ENCODE results near the gene SZT2. TPM values are rescaled to one million over a fixed set of nuclear protein-coding genes. Genes with fewer than 3 reads are reported as not detected.

SZT2 gene
- total RNA-seq, 1 experiment from 2014 or later: 27.9 TPM

DNA sequence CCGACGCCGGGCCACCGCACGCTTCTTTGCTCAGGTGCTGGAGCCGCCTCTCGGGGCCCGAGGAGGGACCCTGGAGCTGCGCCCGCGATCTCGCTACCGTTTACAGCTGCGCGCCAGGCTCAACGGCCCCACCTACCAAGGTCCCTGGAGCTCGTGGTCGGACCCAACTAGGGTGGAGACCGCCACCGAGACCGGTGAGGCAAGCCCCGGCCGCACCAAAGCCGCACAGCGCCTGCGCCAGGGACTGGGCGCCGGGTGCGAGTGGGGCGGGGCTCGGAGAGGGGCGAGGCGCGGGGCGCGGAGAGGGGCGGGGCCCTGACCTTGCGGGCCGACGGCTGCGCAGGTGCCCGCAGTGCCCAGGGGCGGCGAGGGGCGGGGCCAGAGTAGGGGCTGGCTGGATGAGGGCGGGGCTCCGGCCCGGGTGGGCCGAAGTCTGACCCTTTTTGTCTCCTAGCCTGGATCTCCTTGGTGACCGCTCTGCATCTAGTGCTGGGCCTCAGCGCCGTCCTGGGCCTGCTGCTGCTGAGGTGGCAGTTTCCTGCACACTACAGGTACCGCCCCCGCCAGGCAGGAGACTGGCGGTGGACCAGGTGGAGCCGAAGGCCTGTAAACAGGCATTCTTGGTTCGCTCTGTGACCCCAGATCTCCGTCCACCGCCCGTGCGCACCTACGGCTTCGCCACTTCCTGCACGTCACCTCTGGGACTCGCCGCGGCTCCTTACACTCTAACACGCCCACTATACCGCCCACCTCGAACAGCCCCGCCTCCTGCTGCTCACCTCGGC, 40.7 kb upstream of the SZT2 start:
- TF ChIP-seq, protein P1, sequence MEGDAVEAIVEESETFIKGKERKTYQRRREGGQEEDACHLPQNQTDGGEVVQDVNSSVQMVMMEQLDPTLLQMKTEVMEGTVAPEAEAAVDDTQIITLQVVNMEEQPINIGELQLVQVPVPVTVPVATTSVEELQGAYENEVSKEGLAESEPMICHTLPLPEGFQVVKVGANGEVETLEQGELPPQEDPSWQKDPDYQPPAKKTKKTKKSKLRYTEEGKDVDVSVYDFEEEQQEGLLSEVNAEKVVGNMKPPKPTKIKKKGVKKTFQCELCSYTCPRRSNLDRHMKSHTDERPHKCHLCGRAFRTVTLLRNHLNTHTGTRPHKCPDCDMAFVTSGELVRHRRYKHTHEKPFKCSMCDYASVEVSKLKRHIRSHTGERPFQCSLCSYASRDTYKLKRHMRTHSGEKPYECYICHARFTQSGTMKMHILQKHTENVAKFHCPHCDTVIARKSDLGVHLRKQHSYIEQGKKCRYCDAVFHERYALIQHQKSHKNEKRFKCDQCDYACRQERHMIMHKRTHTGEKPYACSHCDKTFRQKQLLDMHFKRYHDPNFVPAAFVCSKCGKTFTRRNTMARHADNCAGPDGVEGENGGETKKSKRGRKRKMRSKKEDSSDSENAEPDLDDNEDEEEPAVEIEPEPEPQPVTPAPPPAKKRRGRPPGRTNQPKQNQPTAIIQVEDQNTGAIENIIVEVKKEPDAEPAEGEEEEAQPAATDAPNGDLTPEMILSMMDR (conservative IDR thresholded peaks at IDR 0.05; ENCODE audit: low read depth, low read length): no peak
- TF ChIP-seq EZH2 (IDR thresholded peaks at IDR 0.05; ENCODE audit: borderline replicate concordance, low read depth, low read length, poor library complexity, severe bottlenecking): no peak
- H3K4me1 ChIP-seq (ENCODE audit: insufficient read depth, low read length, poor library complexity, severe bottlenecking): peaks cover 8% of the 10 kb centered on the region
- ChIA-PET CTCF (no interaction called here), POLR2A (ENCODE audit: low non-redundant PET) (no interaction called here)
- no peaks in the 10 kb centered on the region for H3K27me3 ChIP-seq (replicated peaks; ENCODE audit: insufficient read depth, low read depth, low read length, poor library complexity)
- DNase-seq (ENCODE audit: low spot score): peak; percentile 82
- peak overlapping the region; percentile 62 for H3K27ac ChIP-seq (ENCODE audit: low read depth, low read length, poor library complexity, severe bottlenecking)
- H3K9me3 ChIP-seq (ENCODE audit: low read depth, low read length, poor library complexity, severe bottlenecking): no peaks in the 10 kb centered on the region
- intact Hi-C loops (cut with micrococcal nuclease; ENCODE audit: unreplicated experiment): no loop called here
- no peaks in the 10 kb centered on the region for H3K36me3 ChIP-seq (ENCODE audit: insufficient read depth, low read length, poor library complexity, severe bottlenecking)
- H3K4me3 ChIP-seq (ENCODE audit: low read depth, low read length, poor library complexity, severe bottlenecking): peak overlapping the region; percentile 52
- no TSS peak for BruUV-seq (replicated peaks)

DNA sequence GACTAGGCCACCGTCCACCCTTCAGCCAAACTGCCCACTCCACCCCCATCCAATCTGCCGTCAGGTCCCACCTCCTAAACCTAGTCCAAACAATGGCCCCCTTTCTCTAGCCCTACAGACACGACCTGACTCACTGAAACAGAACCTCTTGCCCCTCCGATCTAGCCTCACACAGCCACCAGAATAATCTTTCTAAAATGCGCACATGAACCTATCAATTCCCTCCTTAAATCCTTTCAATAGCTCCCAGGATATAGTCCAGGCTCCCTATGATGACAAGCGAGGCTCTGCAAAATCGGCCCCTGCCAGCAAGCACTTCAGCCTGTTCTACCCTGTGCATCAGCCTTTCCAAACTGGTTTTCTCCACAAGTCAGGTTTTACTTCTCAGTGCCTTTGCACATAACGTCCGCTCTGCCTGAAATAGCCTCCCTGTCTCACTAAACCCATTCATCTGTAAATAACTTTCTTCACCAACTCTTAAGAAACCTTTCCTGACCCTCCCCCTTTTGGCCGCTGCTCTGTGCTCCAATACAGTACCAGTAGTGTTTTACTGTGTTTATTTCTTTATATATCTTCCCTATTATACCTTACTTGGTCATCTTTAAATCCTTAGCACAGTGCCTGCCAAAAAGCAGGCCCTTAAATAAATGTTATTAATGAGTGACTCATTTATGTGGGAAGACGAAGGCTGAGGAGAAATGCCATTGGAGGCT, 39.9 kb upstream of the SZT2 start:
- POLR2A ChIA-PET (ENCODE audit: low non-redundant PET): no interaction called here
- DNase-seq (ENCODE audit: low spot score): no peak
- H3K4me3 ChIP-seq (ENCODE audit: low read depth, low read length, poor library complexity, severe bottlenecking): peak overlapping the region; percentile 52
- no peaks in the 10 kb centered on the region for H3K9me3 ChIP-seq (ENCODE audit: low read depth, low read length, poor library complexity, severe bottlenecking)
- BruUV-seq (replicated peaks): no TSS peak
- no peaks in the 10 kb centered on the region for H3K27me3 ChIP-seq (replicated peaks; ENCODE audit: insufficient read depth, low read depth, low read length, poor library complexity)
- H3K27ac ChIP-seq (ENCODE audit: low read depth, low read length, poor library complexity, severe bottlenecking): no peak overlapping the region
- no peaks in the 10 kb centered on the region for H3K36me3 ChIP-seq (ENCODE audit: insufficient read depth, low read length, poor library complexity, severe bottlenecking)
- intact Hi-C loops (cut with micrococcal nuclease; ENCODE audit: unreplicated experiment): loop anchor here (10.0 kb wide), 1 partner anchor 105 kb away; no protein-coding TSS in a partner anchor
- H3K4me1 ChIP-seq (ENCODE audit: insufficient read depth, low read length, poor library complexity, severe bottlenecking): peaks cover 8% of the 10 kb centered on the region
- TF ChIP-seq EZH2 (IDR thresholded peaks at IDR 0.05; ENCODE audit: borderline replicate concordance, low read depth, low read length, poor library complexity, severe bottlenecking): no peak
- TF ChIP-seq, protein P1 (conservative IDR thresholded peaks at IDR 0.05; ENCODE audit: low read depth, low read length): no peak
- CTCF ChIA-PET: no interaction called here

DNA sequence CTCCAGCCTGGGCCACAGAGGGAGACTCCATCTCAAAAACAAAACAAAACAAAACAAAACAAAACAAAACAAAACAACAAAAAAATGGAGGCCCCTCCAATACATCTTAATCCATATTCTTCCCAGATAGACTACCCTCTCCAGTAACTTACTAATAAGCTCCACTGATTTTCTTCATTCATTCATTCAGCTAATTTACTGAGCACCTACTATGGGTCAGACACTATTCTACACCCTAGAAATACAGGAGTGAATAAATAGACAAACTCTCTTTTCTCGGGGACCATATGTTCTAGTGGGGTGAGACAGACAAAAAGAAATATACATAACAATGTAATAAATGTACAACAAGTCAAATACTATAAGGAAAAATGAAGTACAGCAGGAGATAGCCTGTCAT, 38.7 kb upstream of the SZT2 start:
- no TSS peak for BruUV-seq (replicated peaks)
- H3K27ac ChIP-seq (ENCODE audit: low read depth, low read length, poor library complexity, severe bottlenecking): no peak overlapping the region
- intact Hi-C loops (cut with micrococcal nuclease; ENCODE audit: unreplicated experiment): loop anchor here (10.0 kb wide), 1 partner anchor 106 kb away; no protein-coding TSS in a partner anchor
- TF ChIP-seq EZH2 (IDR thresholded peaks at IDR 0.05; ENCODE audit: borderline replicate concordance, low read depth, low read length, poor library complexity, severe bottlenecking): no peak
- ChIA-PET CTCF (no interaction called here), POLR2A (ENCODE audit: low non-redundant PET) (interaction anchor here (0.6 kb wide), 1 partner anchor 463 kb away, joined by 5 read pairs; no protein-coding TSS in a partner anchor)
- no peaks in the 10 kb centered on the region for H3K9me3 ChIP-seq (ENCODE audit: low read depth, low read length, poor library complexity, severe bottlenecking)
- no peak overlapping the region for H3K4me3 ChIP-seq (ENCODE audit: low read depth, low read length, poor library complexity, severe bottlenecking)
- no peaks in the 10 kb centered on the region for H3K36me3 ChIP-seq (ENCODE audit: insufficient read depth, low read length, poor library complexity, severe bottlenecking)
- peaks cover 8% of the 10 kb centered on the region for H3K4me1 ChIP-seq (ENCODE audit: insufficient read depth, low read length, poor library complexity, severe bottlenecking)
- H3K27me3 ChIP-seq (replicated peaks; ENCODE audit: insufficient read depth, low read depth, low read length, poor library complexity): no peaks in the 10 kb centered on the region
- DNase-seq (ENCODE audit: low spot score): no peak
